IMR-90 (cell line): Measurements from ENCODE around the gene EYS. TPM values are rescaled to one million over a fixed set of nuclear protein-coding genes. Genes with fewer than 3 reads are reported as not detected.
A peak's percentile ranks its signal among the peaks of the same experiment; 100 is the strongest.

ENCODE experiments used
- ATAC-seq: fragments of 200-7000 bp; cut with Tn5 transposase; 2 replicates; pipeline ENCODE4 v1.9.1; 2020; ENCODE audit warnings: low read depth, mild to moderate bottlenecking, moderate library complexity
- BruUV-seq: library from RNA; stranded (reverse); fragments of 400-500 nt; replicated peaks from 2 replicates; lab custom pipeline; 2021; lab: Mats Ljungman, UMichigan
- CTCF ChIA-PET: fragments of 300-600 bp; formaldehyde crosslinking; extraction: SDS; loops from one replicate; lab custom pipeline; 2021; ENCODE audit warnings: antibody characterized with exemption; lab: Yijun Ruan, JAX
- POLR2A ChIA-PET: fragments of 300-600 bp; sonication (Branson Sonifier 250); formaldehyde crosslinking; loops from one replicate; lab custom pipeline; 2022; ENCODE audit warnings: antibody characterized with exemption; ENCODE audit not compliant: unreplicated experiment; lab: Charles Lee
- DNase-seq: peaks from one replicate; pipeline ENCODE4 v3.0.0; 2013
- H2AFZ ChIP-seq: replicated peaks from 2 replicates; pipeline ENCODE3; 2013; ENCODE audit warnings: low read length, mild to moderate bottlenecking; ENCODE audit not compliant: poor library complexity
- H2AK5ac ChIP-seq: 2 replicates; pipeline ENCODE4 v1.6.1; 2013; ENCODE audit warnings: low read depth, low read length, inconsistent platforms
- H2AK9ac ChIP-seq: replicated peaks from 2 replicates; pipeline ENCODE3; 2013; ENCODE audit warnings: mild to moderate bottlenecking, low read depth, low read length, moderate library complexity; ENCODE audit not compliant: poor library complexity
- H2BK120ac ChIP-seq: 2 replicates; pipeline ENCODE4 v1.6.1; 2013; ENCODE audit warnings: low read depth, low read length, inconsistent platforms
- H2BK15ac ChIP-seq: 3 replicates; pipeline ENCODE4 v1.6.1; 2013; ENCODE audit warnings: low read depth, low read length, inconsistent platforms
- H2BK20ac ChIP-seq: 2 replicates; pipeline ENCODE4 v1.6.1; 2013; ENCODE audit warnings: low read depth, mild to moderate bottlenecking, inconsistent platforms, low read length, moderate library complexity
- H2BK5ac ChIP-seq: 2 replicates; pipeline ENCODE4 v1.6.1; 2013; ENCODE audit warnings: mild to moderate bottlenecking, low read depth, low read length, inconsistent platforms; ENCODE audit not compliant: poor library complexity, severe bottlenecking
- H3K14ac ChIP-seq: replicated peaks from 2 replicates; pipeline ENCODE4 v1.6.1; 2013; ENCODE audit warnings: low read depth, low read length, inconsistent platforms
- H3K18ac ChIP-seq: 2 replicates; pipeline ENCODE4 v1.6.1; 2013; ENCODE audit warnings: low read depth, low read length, control low read depth
- H3K23ac ChIP-seq: 2 replicates; pipeline ENCODE4 v1.6.1; 2013; ENCODE audit warnings: low read depth, low read length, inconsistent platforms
- H3K27ac ChIP-seq: 2 replicates; pipeline ENCODE4 v1.5.1; 2013; ENCODE audit warnings: mild to moderate bottlenecking, control low read depth, low read length; ENCODE audit not compliant: insufficient read depth
- H3K27me3 ChIP-seq: 2 replicates; pipeline ENCODE4 v1.6.1; 2013; ENCODE audit warnings: low read length; ENCODE audit not compliant: control insufficient read depth, insufficient read depth
- H3K36me3 ChIP-seq: 2 replicates; pipeline ENCODE4 v1.6.1; 2013; ENCODE audit warnings: low read length, mixed read lengths; ENCODE audit not compliant: control insufficient read depth, insufficient read depth
- H3K4ac ChIP-seq: 2 replicates; pipeline ENCODE4 v1.6.1; 2013; ENCODE audit warnings: low read depth, low read length, inconsistent platforms
- H3K4me1 ChIP-seq: 2 replicates; pipeline ENCODE4 v1.6.1; 2013; ENCODE audit warnings: low read length, mixed read lengths; ENCODE audit not compliant: control insufficient read depth, insufficient read depth
- H3K4me2 ChIP-seq: 2 replicates; pipeline ENCODE4 v1.6.1; 2013; ENCODE audit warnings: low read depth, mild to moderate bottlenecking, control low read depth, low read length, moderate library complexity
- H3K4me3 ChIP-seq: 2 replicates; pipeline ENCODE4 v1.5.1; 2013; ENCODE audit warnings: low read depth, mild to moderate bottlenecking, control low read depth, low read length, moderate library complexity; ENCODE audit not compliant: insufficient read depth
- H3K56ac ChIP-seq: 2 replicates; pipeline ENCODE4 v1.6.1; 2013; ENCODE audit warnings: low read length, inconsistent platforms; ENCODE audit not compliant: insufficient read depth; ENCODE audit errors: extremely low read depth
- H3K79me1 ChIP-seq, 2 experiments: 2 replicates each; pipeline ENCODE4 v1.6.1; 2013; ENCODE audit warnings: low read length in 2 of 2, inconsistent platforms in 1 of 2, low read depth in 1 of 2
- H3K9ac ChIP-seq: 2 replicates; pipeline ENCODE4 v1.6.1; 2013; ENCODE audit warnings: low read depth, low read length, control low read depth
- H3K9me1 ChIP-seq: 2 replicates; pipeline ENCODE4 v1.6.1; 2013; ENCODE audit warnings: low read length, inconsistent platforms; ENCODE audit not compliant: insufficient read depth
- H3K9me3 ChIP-seq: 2 replicates; pipeline ENCODE4 v1.6.1; 2013; ENCODE audit warnings: low read length; ENCODE audit not compliant: control insufficient read depth, insufficient read depth
- H4K20me1 ChIP-seq: 2 replicates; pipeline ENCODE4 v1.6.1; 2013; ENCODE audit warnings: low read length, inconsistent platforms; ENCODE audit not compliant: insufficient read depth
- H4K5ac ChIP-seq: 2 replicates; pipeline ENCODE4 v1.6.1; 2013; ENCODE audit warnings: mild to moderate bottlenecking, low read depth, low read length, control low read depth
- H4K8ac ChIP-seq, 2 experiments: 2 replicates each; pipeline ENCODE4 v1.6.1; 2013; ENCODE audit warnings: low read depth in 2 of 2, low read length in 2 of 2, control low read depth in 1 of 2, inconsistent platforms in 1 of 2
- H4K91ac ChIP-seq: 2 replicates; pipeline ENCODE4 v1.6.1; 2013; ENCODE audit warnings: low read depth, low read length, inconsistent platforms; ENCODE audit not compliant: insufficient read depth
- MAFK ChIP-seq: IDR thresholded peaks from 2 replicates; pipeline ENCODE4 v1.6.1; 2012; ENCODE audit warnings: low read depth, low read length, improper control_type of control experiment
- MAZ ChIP-seq: IDR thresholded peaks from 2 replicates; pipeline ENCODE4 v1.6.1; 2012; ENCODE audit warnings: low read depth, mild to moderate bottlenecking, low read length, improper control_type of control experiment, moderate library complexity, borderline replicate concordance
- NFE2L2 ChIP-seq: fragments of 150-350 bp; IDR thresholded peaks from 2 replicates; pipeline ENCODE4 v1.6.1; 2016; ENCODE audit warnings: low read depth, mild to moderate bottlenecking, low read length
- RFX5 ChIP-seq: IDR thresholded peaks from 2 replicates; pipeline ENCODE4 v1.8.0; 2012; ENCODE audit warnings: low read depth, mild to moderate bottlenecking, low read length, moderate library complexity
- WGBS, 2 experiments: methylation state at CpG; one replicate each; pipeline versions ENCODE4 v1.1.5 to v1.1.7; 2013; ENCODE audit warnings: missing lambda C conversion rate in 2 of 2; ENCODE audit not compliant: insufficient read length in 1 of 2; ENCODE audit errors: extremely low coverage in 2 of 2; 5-methylcytosine and 5-hydroxymethylcytosine counted together
- dilution Hi-C: fragments of 300-500 bp; cut with HindIII; formaldehyde crosslinking; loops from one replicate; pipeline ENCODE4 v1.14.3; 2018; ENCODE audit warnings: low sequenced_read_pairs; ENCODE audit not compliant: unreplicated experiment
- in situ Hi-C: fragments of 300-500 bp; cut with MboI; formaldehyde crosslinking; loops from 3 replicates; pipeline ENCODE4 v1.14.3; 2019; ENCODE audit warnings: low sequenced_read_pairs, inconsistent platforms, mixed read lengths
- intact Hi-C: fragments of 100-400 bp; cut with micrococcal nuclease; formaldehyde crosslinking; loops from 2 replicates; pipeline ENCODE4 v1.10.0; 2022
- polyA plus RNA-seq, 3 experiments: library from polyadenylated mRNA; depleted of rRNA; stranded (reverse); fragments of >200 nt; gene quantifications; 2 replicates each; pipeline ENCODE4 v1.2.3, GENCODE V29; 2012; ENCODE audit warnings: low replicate concordance in 1 of 3
- total RNA-seq: library from RNA; depleted of rRNA; stranded (reverse); fragments of >200 nt; gene quantifications from 2 replicates; pipeline ENCODE4 v1.2.3, GENCODE V29; 2012

Gene EYS
- total and polyA plus RNA-seq, 2 of the 4 experiments (the other 2 are of a cell fraction): under 0.01 TPM; not detected in 1

- H3K4me1 ChIP-seq: no peaks in the 10 kb centered on the region
- H3K23ac ChIP-seq: no peak overlapping the region
- no peak overlapping the region for H3K14ac ChIP-seq
- no peak overlapping the region for H2BK20ac ChIP-seq
- H3K27ac ChIP-seq: no peak overlapping the region
- H3K27me3 ChIP-seq: no peaks in the 10 kb centered on the region
- no peak overlapping the region for H3K9ac ChIP-seq
- no peak overlapping the region for H3K4ac ChIP-seq
- POLR2A ChIA-PET: no interaction called here
- BruUV-seq: no TSS peak
- intact Hi-C loops: no loop called here
- TF ChIP-seq MAFK (0 out of 2 replicates have a peak, but pooled peaks have one; percentile 29), MAZ (no peak), RFX5 (no peak), NFE2L2 (no peak)
- H3K4me2 ChIP-seq: no peak overlapping the region
- DNase-seq (no peak), ATAC-seq (no peak)
- H2AFZ ChIP-seq: no peak overlapping the region
- H3K36me3 ChIP-seq: no peaks in the 10 kb centered on the region
- H2AK5ac ChIP-seq: no peak overlapping the region
- in situ Hi-C loops: no loop called here
- WGBS, 2 experiments: no CpG with 5 or more reads among the region's 2 CpGs
- H2BK15ac ChIP-seq: no peak overlapping the region
- H2BK120ac ChIP-seq: no peak overlapping the region
- no peaks in the 10 kb centered on the region for H3K9me1 ChIP-seq
- no peak overlapping the region for H3K4me3 ChIP-seq
- no peak overlapping the region for H4K91ac ChIP-seq
- dilution Hi-C loops: no loop called here
- H3K9me3 ChIP-seq: no peaks in the 10 kb centered on the region
- H3K56ac ChIP-seq: no peak overlapping the region
- no peaks in the 10 kb centered on the region for H4K20me1 ChIP-seq
- H4K8ac ChIP-seq: no peak overlapping the region
- H3K79me1 ChIP-seq: no peaks in the 10 kb centered on the region
- no peak overlapping the region for H4K5ac ChIP-seq
- H3K18ac ChIP-seq: no peak overlapping the region
- no peak overlapping the region for H2BK5ac ChIP-seq
- no peak overlapping the region for H2AK9ac ChIP-seq
- CTCF ChIA-PET: no interaction called here
Measured at GRCh38 chr6:64831680-64832079, 875.3 kb downstream of the EYS start.
